Measurements from ENCODE around the gene MYT1.

DNA sequence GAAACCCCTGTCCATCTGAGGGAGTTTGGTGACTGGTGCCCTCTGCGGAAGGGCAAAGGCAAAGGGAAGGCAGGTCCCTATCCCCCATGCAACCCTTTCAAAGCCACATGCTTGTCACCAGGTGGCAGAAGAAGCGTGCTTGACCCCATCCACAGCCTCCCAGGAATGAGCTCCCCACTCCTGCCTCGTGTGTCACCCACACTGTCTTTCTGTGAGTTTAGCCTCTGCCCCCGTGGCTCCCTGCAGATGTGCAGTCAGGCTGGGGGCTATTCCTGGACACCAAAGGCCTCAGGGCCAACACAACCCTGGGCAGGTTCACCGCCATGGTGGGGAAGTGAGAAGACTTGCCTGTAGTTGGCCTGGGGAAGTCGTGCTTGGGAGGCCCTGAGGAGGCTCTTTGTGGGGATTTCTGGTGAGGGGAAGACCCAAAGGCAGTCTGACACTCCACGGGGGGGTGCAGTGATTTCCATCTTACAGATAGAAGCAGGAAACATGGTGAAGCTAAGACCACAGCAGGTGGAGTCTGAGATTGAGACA is 74.7 kb downstream of the MYT1 start:
- TF ChIP-seq, protein P1, sequence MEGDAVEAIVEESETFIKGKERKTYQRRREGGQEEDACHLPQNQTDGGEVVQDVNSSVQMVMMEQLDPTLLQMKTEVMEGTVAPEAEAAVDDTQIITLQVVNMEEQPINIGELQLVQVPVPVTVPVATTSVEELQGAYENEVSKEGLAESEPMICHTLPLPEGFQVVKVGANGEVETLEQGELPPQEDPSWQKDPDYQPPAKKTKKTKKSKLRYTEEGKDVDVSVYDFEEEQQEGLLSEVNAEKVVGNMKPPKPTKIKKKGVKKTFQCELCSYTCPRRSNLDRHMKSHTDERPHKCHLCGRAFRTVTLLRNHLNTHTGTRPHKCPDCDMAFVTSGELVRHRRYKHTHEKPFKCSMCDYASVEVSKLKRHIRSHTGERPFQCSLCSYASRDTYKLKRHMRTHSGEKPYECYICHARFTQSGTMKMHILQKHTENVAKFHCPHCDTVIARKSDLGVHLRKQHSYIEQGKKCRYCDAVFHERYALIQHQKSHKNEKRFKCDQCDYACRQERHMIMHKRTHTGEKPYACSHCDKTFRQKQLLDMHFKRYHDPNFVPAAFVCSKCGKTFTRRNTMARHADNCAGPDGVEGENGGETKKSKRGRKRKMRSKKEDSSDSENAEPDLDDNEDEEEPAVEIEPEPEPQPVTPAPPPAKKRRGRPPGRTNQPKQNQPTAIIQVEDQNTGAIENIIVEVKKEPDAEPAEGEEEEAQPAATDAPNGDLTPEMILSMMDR (IDR thresholded peaks at IDR 0.05) = no peak
- TF ChIP-seq EZH2 (IDR thresholded peaks at IDR 0.05) = no peak
- TF ChIP-seq EZH2phosphoT487 (IDR thresholded peaks at IDR 0.05) = no peak

Measured in neural progenitor cell (in vitro differentiated cells).